GM12873 (cell line): ENCODE results near the gene SLN.

Experiments used
- CTCF ChIP-seq: IDR thresholded peaks from 2 replicates; pipeline ENCODE4 v1.5.1; 2012; ENCODE audit warnings: low read depth, mild to moderate bottlenecking, moderate library complexity, low read length, control low read depth; ENCODE audit not compliant: insufficient read depth; ENCODE audit errors: missing control alignments

SLN gene

GRCh38 chr11:107711861-107712755, at the start of gene SLN:
Gene SLN, minus strand, starts transcription at chr11:107712056.
- TF ChIP-seq CTCF: no peak

GRCh38 chr11:107757661-107758060, 45.8 kb upstream of the SLN start:
- TF ChIP-seq CTCF: peak; percentile 37

GRCh38 chr11:107756553-107756952, 44.7 kb upstream of the SLN start:
- TF ChIP-seq CTCF: no peak

- no peak for TF ChIP-seq CTCF
These were observed 41.3 kb upstream of the SLN start for GRCh38 chr11:107752949-107753822.

GRCh38 chr11:107752508-107752907, 40.7 kb upstream of the SLN start:
- no peak for TF ChIP-seq CTCF

GRCh38 chr11:107751082-107751481, 39.2 kb upstream of the SLN start:
- no peak for TF ChIP-seq CTCF

- no peak for TF ChIP-seq CTCF
These were observed 38.5 kb upstream of the SLN start for GRCh38 chr11:107750313-107750712.
